NCI-H345 treated with DMSO at 0.1 percent for 48 hours (cell line): ENCODE results near the gene REG3G.

Experiments
- DNase-seq: peaks from one replicate; lab custom pipeline; 2025; ENCODE audit not compliant: unreplicated experiment; lab: John Stamatoyannopoulos, UW

The REG3G gene

GRCh38 chr2:79025421-79025820 lies at the start of gene REG3G:
TSS of gene REG3G (plus strand) at chr2:79025702. CDS start at chr2:79026094, 392 bp downstream.
- DNase-seq = no peak

GRCh38 chr2:78977661-78978145 lies 47.8 kb upstream of the REG3G start:
- DNase-seq = no peak

GRCh38 chr2:78978340-78978739 lies 47.2 kb upstream of the REG3G start:
- no peak for DNase-seq

DNA sequence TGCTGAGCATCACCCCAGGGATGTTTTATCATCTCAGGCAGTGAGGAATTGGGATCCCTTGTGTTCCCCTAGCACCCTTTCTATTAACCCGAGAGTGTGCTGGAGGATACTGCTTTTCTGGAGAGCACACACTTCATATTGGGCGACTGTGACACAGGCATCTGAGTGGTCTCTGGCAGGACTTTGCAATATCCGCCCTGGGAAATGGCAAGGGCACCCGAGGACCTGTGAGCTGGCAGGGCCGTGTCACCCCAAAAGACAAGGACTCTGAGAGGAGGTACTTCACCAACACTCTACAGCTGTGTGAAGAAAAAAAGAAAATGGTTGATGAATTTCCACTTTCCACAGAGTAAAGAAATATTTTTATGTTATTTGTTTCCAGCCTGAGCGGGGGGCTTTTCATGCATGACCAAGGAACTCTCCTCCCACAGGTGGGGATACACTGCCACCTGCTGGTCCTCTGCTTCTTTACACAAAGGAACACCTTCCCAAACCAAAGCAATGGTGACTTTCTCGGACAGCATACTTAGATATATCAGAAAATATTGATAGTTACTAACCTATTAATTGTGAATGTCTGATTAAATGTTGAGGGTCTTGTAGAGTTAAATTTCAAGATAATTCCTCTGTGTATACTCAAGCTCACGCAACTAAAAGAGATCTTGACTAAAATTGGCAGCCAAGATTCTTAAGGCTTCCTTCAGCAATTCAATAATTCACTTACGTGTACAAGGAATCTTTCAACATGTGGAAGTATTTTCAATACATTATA lies 45.9 kb upstream of the REG3G start:
- DNase-seq = peak; percentile 45

GRCh38 chr2:78980152-78980465 lies 45.4 kb upstream of the REG3G start:
- no peak for DNase-seq

DNA sequence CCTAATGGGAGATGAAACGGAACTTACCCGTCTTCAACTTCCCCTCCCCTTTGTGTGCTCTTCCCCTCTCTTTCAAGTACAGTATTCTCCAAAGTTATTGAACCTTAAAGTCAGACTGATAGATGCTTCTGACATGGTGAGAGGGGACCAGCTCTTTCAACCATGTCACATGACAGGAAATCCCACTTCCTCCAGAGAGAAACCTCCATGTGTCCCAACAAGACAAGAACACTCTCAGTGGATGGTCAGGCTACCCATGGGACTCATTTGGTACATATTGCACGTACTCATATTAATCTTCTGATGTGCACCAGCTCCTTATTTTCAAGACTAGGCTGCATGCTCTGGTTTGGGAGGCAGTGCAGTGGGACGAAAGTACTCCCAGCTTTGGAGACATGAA lies 44.6 kb upstream of the REG3G start:
- DNase-seq = no peak

GRCh38 chr2:78982638-78983330 lies 42.7 kb upstream of the REG3G start:
- no peak for DNase-seq

- DNase-seq = no peak
Measured at GRCh38 chr2:78984386-78984785, 41.1 kb upstream of the REG3G start.

DNA sequence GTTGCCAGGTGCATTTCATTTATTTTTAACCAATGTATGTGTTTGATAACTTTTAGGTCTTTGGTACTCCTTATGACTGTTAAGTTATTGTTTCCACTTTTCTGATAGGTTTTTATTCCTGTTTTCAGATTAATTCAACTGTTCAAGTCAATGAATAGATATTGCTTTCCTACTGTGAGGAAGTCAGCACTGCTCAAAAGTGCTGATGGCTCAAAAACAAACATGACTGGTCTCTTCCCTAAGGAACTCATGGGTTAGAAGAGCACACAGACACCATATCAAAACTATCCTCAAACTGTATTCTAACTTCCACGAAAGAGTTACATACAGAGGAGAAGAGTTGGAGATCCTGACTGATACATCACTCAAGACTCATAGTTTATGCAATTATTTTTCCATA lies 39.9 kb upstream of the REG3G start:
- DNase-seq = no peak

DNA sequence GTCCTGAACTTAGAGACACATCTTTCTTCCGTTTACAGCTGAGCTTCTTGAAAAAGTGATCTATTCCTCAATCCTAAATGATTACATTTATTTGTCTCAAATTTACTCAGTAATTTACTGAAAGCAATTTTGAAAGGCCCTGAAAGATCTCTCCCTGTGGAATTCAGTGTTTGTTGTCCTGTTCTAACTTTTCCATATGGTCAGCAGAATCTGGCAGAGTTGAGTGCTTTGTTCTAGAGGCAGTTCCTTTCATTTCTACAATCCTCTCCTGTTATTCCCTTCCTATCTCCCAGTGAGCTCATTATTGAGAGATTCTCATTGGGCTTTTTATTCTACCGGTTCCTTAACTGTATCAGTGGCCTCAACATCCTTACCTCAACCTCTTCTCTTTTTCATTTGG lies 36.5 kb upstream of the REG3G start:
- DNase-seq = no peak

- peak; percentile 48 for DNase-seq
Measured at GRCh38 chr2:78992451-78992806, 33.1 kb upstream of the REG3G start.

DNA sequence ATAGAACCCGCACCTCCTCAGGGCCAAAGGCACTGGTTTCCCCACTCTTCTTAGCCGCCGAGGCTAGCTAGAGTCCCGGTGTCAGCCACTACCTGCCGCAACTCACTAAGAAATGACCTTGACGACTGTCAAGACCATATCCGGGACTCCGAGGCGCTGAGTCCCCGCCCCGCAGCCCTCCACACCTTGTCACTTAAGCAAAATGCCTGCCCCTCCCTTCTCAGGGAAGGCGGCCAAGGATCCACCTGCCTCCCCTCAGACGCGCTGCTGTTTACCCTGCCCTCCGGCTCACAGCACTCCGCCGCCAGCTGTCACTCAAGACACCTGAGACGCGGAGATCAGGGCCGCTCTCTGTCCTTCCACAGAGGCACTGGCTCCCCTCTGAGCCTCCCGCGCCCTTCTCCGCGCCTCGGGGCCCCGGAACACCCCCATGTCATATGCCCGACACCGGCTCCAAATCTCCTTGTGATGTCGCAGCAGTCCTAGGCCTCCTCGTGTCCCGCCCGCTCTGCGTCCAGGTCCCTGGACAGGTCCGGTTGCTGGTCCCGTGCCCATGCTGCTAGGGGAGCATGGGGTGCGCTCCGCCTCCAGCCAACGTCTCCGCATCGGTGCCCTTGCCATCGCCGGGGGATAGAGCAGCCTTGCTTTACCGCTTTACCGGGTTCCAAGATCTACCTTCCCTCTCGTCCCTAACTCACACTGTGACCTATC lies 32.5 kb upstream of the REG3G start:
- peak; percentile 70 for DNase-seq

DNA sequence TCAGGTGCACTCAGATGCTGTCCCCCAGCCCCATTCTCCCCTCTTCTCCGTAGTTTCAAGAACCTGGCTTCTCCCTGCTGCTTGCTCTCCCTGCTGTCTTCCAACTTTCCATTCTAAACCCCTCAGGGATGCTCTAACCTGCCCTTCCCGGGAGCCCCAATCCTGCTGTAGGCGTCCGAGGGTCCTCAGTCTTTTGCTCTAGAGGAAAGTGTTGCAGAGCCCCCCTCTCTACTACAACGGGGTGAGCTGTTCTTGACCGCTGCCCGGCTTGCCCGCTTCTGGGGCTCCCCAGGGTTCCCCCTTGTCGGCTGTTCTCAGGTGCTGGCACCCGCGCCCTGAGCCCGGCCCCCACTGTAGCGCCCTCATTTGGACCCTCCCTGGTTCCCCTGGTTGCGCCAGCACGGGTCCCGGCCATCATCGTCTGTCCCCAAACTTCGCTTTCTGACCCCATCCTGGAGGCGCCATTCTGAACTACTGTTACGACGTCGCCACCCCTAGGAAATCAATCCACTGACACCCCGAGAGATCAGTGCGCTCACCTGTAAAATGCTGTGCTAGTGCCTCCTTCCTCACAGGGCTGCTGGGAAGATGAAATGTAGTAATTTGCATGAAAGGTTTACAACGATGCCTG lies 31.9 kb upstream of the REG3G start:
- DNase-seq = no peak

DNA sequence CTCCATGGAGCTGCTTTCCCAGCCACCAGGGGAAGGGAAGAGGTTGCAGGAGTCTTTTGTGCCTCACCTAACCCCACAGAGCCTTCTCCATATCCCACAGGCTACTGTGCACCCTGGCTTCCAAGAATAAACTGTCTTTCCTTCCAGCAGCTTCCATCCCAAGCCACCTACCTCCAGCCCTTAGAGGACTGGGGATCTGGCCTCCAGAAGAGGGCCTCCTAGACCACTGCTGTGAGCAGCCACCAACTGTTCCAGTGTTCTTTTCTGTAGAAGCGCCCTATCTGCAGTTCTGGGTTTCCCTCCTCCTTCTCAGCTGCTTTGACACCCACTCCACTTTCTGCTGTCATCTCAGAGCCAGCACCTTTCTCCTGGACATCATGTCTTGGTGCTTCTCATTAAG lies 30.7 kb upstream of the REG3G start:
- DNase-seq = no peak

GRCh38 chr2:78999406-78999805 lies 26.1 kb upstream of the REG3G start:
- DNase-seq = peak; percentile 12

- DNase-seq = no peak
Measured at GRCh38 chr2:79000008-79000576, 25.4 kb upstream of the REG3G start.

DNA sequence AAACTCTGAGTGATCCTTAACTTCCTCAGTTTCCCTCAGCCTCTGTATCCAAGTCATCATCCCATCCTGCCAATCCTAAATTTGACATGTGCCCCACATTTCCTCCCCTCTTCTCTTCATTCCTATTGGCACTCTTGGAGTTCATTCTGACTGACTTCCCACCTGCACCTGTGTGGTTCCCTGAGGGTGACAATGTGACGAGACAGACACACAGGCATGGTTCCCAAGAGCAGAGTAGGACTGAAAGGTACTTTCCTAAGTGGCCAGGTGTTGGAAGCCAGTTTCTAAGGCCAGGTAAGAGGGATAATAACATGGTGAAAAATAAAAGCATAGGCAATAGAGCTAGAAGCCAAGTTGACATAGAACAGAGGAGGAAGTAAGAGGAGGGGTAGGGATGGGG lies 24.2 kb upstream of the REG3G start:
- DNase-seq = no peak

- no peak for DNase-seq
Measured at GRCh38 chr2:79004680-79005079, 20.8 kb upstream of the REG3G start.

- no peak for DNase-seq
Measured at GRCh38 chr2:79005216-79005615, 20.3 kb upstream of the REG3G start.

- DNase-seq = no peak
Measured at GRCh38 chr2:79009388-79009787, 16.1 kb upstream of the REG3G start.

GRCh38 chr2:79011496-79011895 lies 14.0 kb upstream of the REG3G start:
- no peak for DNase-seq
